Measurements from ENCODE around the gene VPS13A. TPM values are rescaled to one million over a fixed set of nuclear protein-coding genes. Genes with fewer than 3 reads are reported as not detected.

VPS13A gene
- total RNA-seq, 4 donors from 2014 or later: 17.1 to 46.7 (median 26.7) TPM

DNA sequence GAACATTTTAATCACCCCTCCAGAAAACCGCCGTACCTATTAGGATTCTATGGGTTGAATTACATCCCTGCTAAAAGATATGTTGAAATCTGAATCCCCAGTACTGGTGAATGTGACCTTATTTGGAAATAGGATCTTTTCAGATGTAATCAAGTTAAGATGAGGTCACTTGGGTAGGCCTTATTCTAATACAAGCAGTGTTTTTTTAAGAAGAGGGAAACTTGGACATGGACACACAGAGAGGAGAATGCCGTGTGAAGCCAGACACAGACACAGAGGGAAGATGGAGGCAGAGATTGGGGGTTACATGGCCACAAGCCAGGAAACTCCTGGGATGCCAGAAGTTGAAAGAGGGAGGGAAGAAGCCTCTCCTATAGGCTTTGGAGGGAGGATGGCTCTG is 287.3 kb downstream of the VPS13A start:
- intact Hi-C loops (cut with DNase I): loop anchor here (10.0 kb wide), 1 partner anchor 180 kb away; the partner anchor contains the start of gene GNA14

DNA sequence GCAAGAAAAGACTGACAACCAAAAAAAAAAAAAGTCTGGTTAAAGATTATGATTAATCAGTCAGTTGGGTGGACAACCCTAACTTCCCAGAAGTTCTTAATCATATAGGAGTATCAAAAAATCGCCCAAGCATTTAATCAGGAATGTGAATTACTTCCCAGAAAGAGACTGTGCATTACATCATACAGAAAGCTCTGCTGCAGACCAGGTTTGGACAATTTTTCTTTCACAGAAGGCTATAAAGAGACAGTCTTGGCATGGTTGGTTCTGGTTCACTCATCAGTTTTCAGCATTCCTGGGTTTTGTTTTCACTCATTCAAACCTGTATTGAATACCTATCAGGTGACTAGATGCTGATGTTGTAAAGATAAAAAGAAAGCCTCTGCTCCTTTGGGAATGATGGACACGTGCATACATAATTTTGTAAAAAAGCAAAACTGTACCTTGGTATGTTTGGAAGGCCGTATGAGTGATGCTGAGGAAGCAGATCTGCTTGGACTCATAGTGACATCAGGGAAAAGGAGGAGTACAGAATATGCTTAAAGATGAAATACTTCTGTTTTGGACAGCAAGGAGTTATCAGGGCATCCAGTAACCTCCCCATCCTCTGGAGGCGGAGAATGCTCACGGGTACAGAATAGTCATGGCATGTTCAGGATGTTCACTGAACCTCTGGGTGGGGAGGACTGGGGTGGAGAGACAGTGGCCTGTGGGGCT is 292.3 kb downstream of the VPS13A start:
- intact Hi-C loops (cut with DNase I): loop anchor here (10.0 kb wide), 1 partner anchor 175 kb away; the partner anchor contains the start of gene GNA14
- H3K4me3 ChIP-seq: no peak overlapping the region
- no peaks in the 10 kb centered on the region for H3K36me3 ChIP-seq
- TF ChIP-seq, protein P1, sequence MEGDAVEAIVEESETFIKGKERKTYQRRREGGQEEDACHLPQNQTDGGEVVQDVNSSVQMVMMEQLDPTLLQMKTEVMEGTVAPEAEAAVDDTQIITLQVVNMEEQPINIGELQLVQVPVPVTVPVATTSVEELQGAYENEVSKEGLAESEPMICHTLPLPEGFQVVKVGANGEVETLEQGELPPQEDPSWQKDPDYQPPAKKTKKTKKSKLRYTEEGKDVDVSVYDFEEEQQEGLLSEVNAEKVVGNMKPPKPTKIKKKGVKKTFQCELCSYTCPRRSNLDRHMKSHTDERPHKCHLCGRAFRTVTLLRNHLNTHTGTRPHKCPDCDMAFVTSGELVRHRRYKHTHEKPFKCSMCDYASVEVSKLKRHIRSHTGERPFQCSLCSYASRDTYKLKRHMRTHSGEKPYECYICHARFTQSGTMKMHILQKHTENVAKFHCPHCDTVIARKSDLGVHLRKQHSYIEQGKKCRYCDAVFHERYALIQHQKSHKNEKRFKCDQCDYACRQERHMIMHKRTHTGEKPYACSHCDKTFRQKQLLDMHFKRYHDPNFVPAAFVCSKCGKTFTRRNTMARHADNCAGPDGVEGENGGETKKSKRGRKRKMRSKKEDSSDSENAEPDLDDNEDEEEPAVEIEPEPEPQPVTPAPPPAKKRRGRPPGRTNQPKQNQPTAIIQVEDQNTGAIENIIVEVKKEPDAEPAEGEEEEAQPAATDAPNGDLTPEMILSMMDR (IDR thresholded peaks at IDR 0.05): no peak
- TF ChIP-seq POLR2A (IDR thresholded peaks at IDR 0.05): no peak
- 46 to 52% methylated on average over 5 of the region's 5 CpGs for WGBS, 2 donors
- DNase-seq: no peak
- peaks cover 0 to 8% (median 0%) of the 10 kb centered on the region in 3 donors for H3K9me3 ChIP-seq
- no peaks in the 10 kb centered on the region for H3K4me1 ChIP-seq
- no peak overlapping the region for H3K27ac ChIP-seq
- no peaks in the 10 kb centered on the region for H3K27me3 ChIP-seq

More for the DNA sequence above, 287.3 kb downstream of the VPS13A start:
- no peak for DNase-seq
- Histone ChIP-seq H3K4me1 (peaks cover 0 to 3% (median 0%) of the 10 kb centered on the region in 3 donors), H3K9me3 (no peaks in the 10 kb centered on the region), H3K27me3 (no peaks in the 10 kb centered on the region), H3K27ac (no peak overlapping the region), H3K36me3 (no peaks in the 10 kb centered on the region), H3K4me3 (no peak overlapping the region)
- WGBS, 2 donors: 61 to 87% methylated on average over 3 of the region's 3 CpGs
- no peak for TF ChIP-seq POLR2A (IDR thresholded peaks at IDR 0.05)
- TF ChIP-seq, protein P1 (IDR thresholded peaks at IDR 0.05): no peak

Other genes with a start within 250 kb of the VPS13A start
- not detected for gene FOXB2, start 157.9 kb upstream of the VPS13A start, total RNA-seq